Endothelial cell (in vitro differentiated cells): ENCODE data around the gene DPM2. TPM values are rescaled to one million over a fixed set of nuclear protein-coding genes. Genes with fewer than 3 reads are reported as not detected.

ENCODE experiments used
- DNase-seq: peaks from one replicate; pipeline ENCODE4 v3.0.0; 2021; ENCODE audit warnings: low spot score
- H3K27ac Mint-ChIP-seq: one replicate; pipeline ENCODE4 v1.8.0; 2021; ENCODE audit warnings: mixed read lengths, inconsistent platforms; ENCODE audit not compliant: unreplicated experiment
- H3K27me3 Mint-ChIP-seq: one replicate; pipeline ENCODE4 v1.8.0; 2021; ENCODE audit warnings: mild to moderate bottlenecking, moderate library complexity, mixed read lengths, inconsistent platforms; ENCODE audit not compliant: unreplicated experiment
- H3K36me3 Mint-ChIP-seq: one replicate; pipeline ENCODE4 v1.8.0; 2021; ENCODE audit warnings: mild to moderate bottlenecking, low read depth, mixed read lengths, inconsistent platforms; ENCODE audit not compliant: unreplicated experiment
- H3K4me1 Mint-ChIP-seq: one replicate; pipeline ENCODE4 v1.8.0; 2021; ENCODE audit warnings: mild to moderate bottlenecking, mixed read lengths, inconsistent platforms; ENCODE audit not compliant: unreplicated experiment
- H3K4me3 Mint-ChIP-seq: one replicate; pipeline ENCODE4 v1.8.0; 2021; ENCODE audit warnings: mild to moderate bottlenecking, mixed read lengths, inconsistent platforms; ENCODE audit not compliant: unreplicated experiment
- H3K9me3 Mint-ChIP-seq: one replicate; pipeline ENCODE4 v1.8.0; 2021; ENCODE audit warnings: mixed read lengths, inconsistent platforms; ENCODE audit not compliant: unreplicated experiment
- total RNA-seq: library from RNA; stranded (reverse); fragmentation: NEBNext Ultra II Directional; extraction: Animal tissue kit (Norgen Biotek cat#: 25700); gene quantifications from one replicate; pipeline ENCODE4 v1.2.1, GENCODE V29; 2021; ENCODE audit not compliant: unreplicated experiment
- TF ChIP-seq, protein P1 (sequence below): fragments of 200-600 bp; sonication (generic); IDR thresholded peaks from one replicate; pipeline ENCODE4 v1.5.0; 2021; ENCODE audit warnings: antibody characterized with exemption; ENCODE audit not compliant: unreplicated experiment

The DPM2 gene
- total RNA-seq, 1 donor from 2014 or later: 31.5 TPM

- Mint-ChIP-seq H3K9me3 (no peaks in the 10 kb centered on the region), H3K27me3 (peaks cover 7% of the 10 kb centered on the region), H3K27ac (peak overlapping the region; percentile 76), H3K36me3 (no peaks in the 10 kb centered on the region), H3K4me1 (peaks cover 29% of the 10 kb centered on the region), H3K4me3 (no peak overlapping the region)
- DNase-seq: no peak
- TF ChIP-seq, protein P1, sequence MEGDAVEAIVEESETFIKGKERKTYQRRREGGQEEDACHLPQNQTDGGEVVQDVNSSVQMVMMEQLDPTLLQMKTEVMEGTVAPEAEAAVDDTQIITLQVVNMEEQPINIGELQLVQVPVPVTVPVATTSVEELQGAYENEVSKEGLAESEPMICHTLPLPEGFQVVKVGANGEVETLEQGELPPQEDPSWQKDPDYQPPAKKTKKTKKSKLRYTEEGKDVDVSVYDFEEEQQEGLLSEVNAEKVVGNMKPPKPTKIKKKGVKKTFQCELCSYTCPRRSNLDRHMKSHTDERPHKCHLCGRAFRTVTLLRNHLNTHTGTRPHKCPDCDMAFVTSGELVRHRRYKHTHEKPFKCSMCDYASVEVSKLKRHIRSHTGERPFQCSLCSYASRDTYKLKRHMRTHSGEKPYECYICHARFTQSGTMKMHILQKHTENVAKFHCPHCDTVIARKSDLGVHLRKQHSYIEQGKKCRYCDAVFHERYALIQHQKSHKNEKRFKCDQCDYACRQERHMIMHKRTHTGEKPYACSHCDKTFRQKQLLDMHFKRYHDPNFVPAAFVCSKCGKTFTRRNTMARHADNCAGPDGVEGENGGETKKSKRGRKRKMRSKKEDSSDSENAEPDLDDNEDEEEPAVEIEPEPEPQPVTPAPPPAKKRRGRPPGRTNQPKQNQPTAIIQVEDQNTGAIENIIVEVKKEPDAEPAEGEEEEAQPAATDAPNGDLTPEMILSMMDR: no peak
These were observed 33.1 kb downstream of the DPM2 start for GRCh38 chr9:127904561-127905003.

GRCh38 chr9:127903557-127904475 is 33.8 kb downstream of the DPM2 start:
- H3K36me3 Mint-ChIP-seq: no peaks in the 10 kb centered on the region
- peaks cover 29% of the 10 kb centered on the region for H3K4me1 Mint-ChIP-seq
- peak; percentile 47 for DNase-seq
- TF ChIP-seq, protein P1: no peak
- peak overlapping the region; percentile 76 for H3K27ac Mint-ChIP-seq
- peaks cover 7% of the 10 kb centered on the region for H3K27me3 Mint-ChIP-seq
- H3K9me3 Mint-ChIP-seq: no peaks in the 10 kb centered on the region
- no peak overlapping the region for H3K4me3 Mint-ChIP-seq

- TF ChIP-seq, protein P1: no peak
- H3K4me1 Mint-ChIP-seq: peaks cover 32% of the 10 kb centered on the region
- H3K36me3 Mint-ChIP-seq: peaks cover 18% of the 10 kb centered on the region
- peaks cover 6% of the 10 kb centered on the region for H3K27me3 Mint-ChIP-seq
- H3K4me3 Mint-ChIP-seq: peak within 1 kb of the TSS; percentile 93
- no peaks in the 10 kb centered on the region for H3K9me3 Mint-ChIP-seq
- peak; percentile 83 for DNase-seq
- peak within 1 kb of the TSS; percentile 52 for H3K27ac Mint-ChIP-seq
These were observed 38.3 kb downstream of the DPM2 start, which contains the start of gene ST6GALNAC6 for GRCh38 chr9:127899128-127899943. Gene ST6GALNAC6, minus strand, starts transcription at chr9:127899603. Its CDS starts 1,622 bp downstream, at chr9:127897981.

GRCh38 chr9:127898433-127899127 is 39.1 kb downstream of the DPM2 start:
- DNase-seq: no peak
- peaks cover 24% of the 10 kb centered on the region for H3K4me1 Mint-ChIP-seq

More at GRCh38 chr9:127898433-127899127, 39.1 kb downstream of the DPM2 start:
- H3K4me3 Mint-ChIP-seq: peak overlapping the region; percentile 93
- H3K27ac Mint-ChIP-seq: no peak overlapping the region
- H3K27me3 Mint-ChIP-seq: peaks cover 6% of the 10 kb centered on the region
- no peaks in the 10 kb centered on the region for H3K9me3 Mint-ChIP-seq
- TF ChIP-seq, protein P1: no peak
- H3K36me3 Mint-ChIP-seq: peaks cover 25% of the 10 kb centered on the region
